Neural progenitor cell (in vitro differentiated cells): ENCODE measurements around the gene TSEN54. TPM values are rescaled to one million over a fixed set of nuclear protein-coding genes. Genes with fewer than 3 reads are reported as not detected.

Experiments
- DNase-seq: peaks from one replicate; pipeline ENCODE4 v3.0.0-alpha.2; 2016; ENCODE audit warnings: low spot score
- H2AFZ ChIP-seq: fragments of 200-600 bp; sonication (generic); replicated peaks from 2 replicates; pipeline ENCODE4 v1.6.1; 2016; ENCODE audit warnings: antibody characterized with exemption
- H3F3A ChIP-seq: fragments of 200-600 bp; sonication (generic); 2 replicates; pipeline ENCODE4 v1.6.1; 2016; ENCODE audit warnings: antibody characterized with exemption, low read depth
- H3K27ac ChIP-seq: fragments of 200-600 bp; sonication (generic); 2 replicates; pipeline ENCODE4 v1.5.1; 2016; ENCODE audit warnings: mild to moderate bottlenecking
- H3K27me3 ChIP-seq: fragments of 200-600 bp; sonication (generic); 2 replicates; pipeline ENCODE4 v1.6.1; 2016; ENCODE audit warnings: mild to moderate bottlenecking, moderate library complexity
- H3K36me3 ChIP-seq: fragments of 200-600 bp; sonication (generic); 2 replicates; pipeline ENCODE4 v1.5.1; 2016
- H3K4me1 ChIP-seq: fragments of 200-600 bp; sonication (generic); 2 replicates; pipeline ENCODE4 v1.6.1; 2016; ENCODE audit warnings: mixed run types
- H3K4me2 ChIP-seq: fragments of 200-600 bp; sonication (generic); 2 replicates; pipeline ENCODE4 v1.6.1; 2016
- H3K4me3 ChIP-seq: fragments of 200-600 bp; sonication (generic); 2 replicates; pipeline ENCODE4 v1.5.1; 2016
- H3K79me2 ChIP-seq: fragments of 200-600 bp; sonication (generic); 2 replicates; pipeline ENCODE4 v1.6.1; 2016; ENCODE audit warnings: low read depth
- H3K9ac ChIP-seq: fragments of 200-600 bp; sonication (generic); 2 replicates; pipeline ENCODE4 v1.6.1; 2016
- H3K9me3 ChIP-seq: fragments of 200-600 bp; sonication (generic); 2 replicates; pipeline ENCODE4 v1.5.1; 2016; ENCODE audit warnings: low read depth
- H4K20me1 ChIP-seq: fragments of 200-600 bp; sonication (generic); 2 replicates; pipeline ENCODE4 v1.6.1; 2016; ENCODE audit warnings: low read depth
- H3K27ac Mint-ChIP-seq: 3 replicates; pipeline ENCODE4 v1.8.0; 2021; ENCODE audit warnings: mixed read lengths
- H3K27me3 Mint-ChIP-seq: 2 replicates; pipeline ENCODE4 v1.8.0; 2022; ENCODE audit warnings: low read depth, mild to moderate bottlenecking, inconsistent platforms, moderate library complexity, mixed read lengths; ENCODE audit not compliant: insufficient read depth
- H3K36me3 Mint-ChIP-seq: 3 replicates; pipeline ENCODE4 v1.8.0; 2021; ENCODE audit warnings: mixed read lengths
- H3K4me1 Mint-ChIP-seq: 3 replicates; pipeline ENCODE4 v1.8.0; 2021; ENCODE audit warnings: mixed read lengths
- H3K4me3 Mint-ChIP-seq: 3 replicates; pipeline ENCODE4 v1.8.0; 2021; ENCODE audit warnings: mild to moderate bottlenecking, moderate library complexity, mixed read lengths
- H3K9me3 Mint-ChIP-seq: 3 replicates; pipeline ENCODE4 v1.8.0; 2020; ENCODE audit warnings: mixed read lengths
- EZH2 ChIP-seq: fragments of 200-600 bp; sonication (generic); IDR thresholded peaks from 2 replicates; pipeline ENCODE4 v1.6.1; 2017; ENCODE audit warnings: antibody characterized with exemption, mild to moderate bottlenecking, moderate library complexity
- EZH2phosphoT487 ChIP-seq: fragments of 200-600 bp; sonication (generic); IDR thresholded peaks from 2 replicates; pipeline ENCODE4 v1.6.1; 2017; ENCODE audit warnings: antibody characterized with exemption
- total RNA-seq: library from RNA; depleted of rRNA; stranded (reverse); fragments of >200 nt; gene quantifications from 2 replicates; pipeline ENCODE4 v1.2.3, GENCODE V29; 2015; ENCODE audit warnings: low replicate concordance
- TF ChIP-seq, protein P1 (sequence below): fragments of 200-600 bp; sonication (generic); IDR thresholded peaks from 2 replicates; pipeline ENCODE4 v1.5.1; 2017; ENCODE audit warnings: antibody characterized with exemption, mild to moderate bottlenecking

TSEN54 gene
- total RNA-seq, 1 donor from 2014 or later: 20.5 TPM

DNA sequence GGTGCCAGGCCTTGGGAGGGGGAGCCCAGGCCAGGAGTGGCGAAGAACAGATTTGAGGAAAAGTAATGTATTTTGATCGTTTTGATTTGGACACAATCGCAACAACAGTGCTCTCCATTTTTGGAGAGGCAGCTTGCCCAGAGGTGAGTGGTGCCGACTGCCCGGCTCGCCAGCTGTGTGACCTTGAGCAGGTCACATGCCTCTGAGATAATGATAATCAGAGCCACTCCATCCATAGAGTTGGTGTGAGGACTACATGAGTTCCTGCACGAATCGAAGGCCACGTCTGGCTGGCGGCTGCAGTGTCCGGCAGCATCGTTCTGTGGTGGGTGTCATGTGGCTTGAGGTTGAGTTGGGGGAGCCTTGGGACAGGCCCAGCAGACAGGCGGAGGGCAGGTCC is 29.9 kb downstream of the TSEN54 start:
- H3K9me3 ChIP-seq: no peaks in the 10 kb centered on the region
- peaks cover 17% of the 10 kb centered on the region for H3F3A ChIP-seq
- Mint-ChIP-seq H3K27me3 (peaks cover 2% of the 10 kb centered on the region), H3K4me1 (peaks cover 11% of the 10 kb centered on the region), H3K36me3 (no peaks in the 10 kb centered on the region), H3K4me3 (no peak overlapping the region), H3K9me3 (no peaks in the 10 kb centered on the region), H3K27ac (no peak overlapping the region)
- H3K36me3 ChIP-seq: no peaks in the 10 kb centered on the region
- H3K27ac ChIP-seq: no peak overlapping the region
- peaks cover 30% of the 10 kb centered on the region for H3K4me1 ChIP-seq
- TF ChIP-seq EZH2phosphoT487: no peak
- TF ChIP-seq EZH2: no peak
- TF ChIP-seq, protein P1, sequence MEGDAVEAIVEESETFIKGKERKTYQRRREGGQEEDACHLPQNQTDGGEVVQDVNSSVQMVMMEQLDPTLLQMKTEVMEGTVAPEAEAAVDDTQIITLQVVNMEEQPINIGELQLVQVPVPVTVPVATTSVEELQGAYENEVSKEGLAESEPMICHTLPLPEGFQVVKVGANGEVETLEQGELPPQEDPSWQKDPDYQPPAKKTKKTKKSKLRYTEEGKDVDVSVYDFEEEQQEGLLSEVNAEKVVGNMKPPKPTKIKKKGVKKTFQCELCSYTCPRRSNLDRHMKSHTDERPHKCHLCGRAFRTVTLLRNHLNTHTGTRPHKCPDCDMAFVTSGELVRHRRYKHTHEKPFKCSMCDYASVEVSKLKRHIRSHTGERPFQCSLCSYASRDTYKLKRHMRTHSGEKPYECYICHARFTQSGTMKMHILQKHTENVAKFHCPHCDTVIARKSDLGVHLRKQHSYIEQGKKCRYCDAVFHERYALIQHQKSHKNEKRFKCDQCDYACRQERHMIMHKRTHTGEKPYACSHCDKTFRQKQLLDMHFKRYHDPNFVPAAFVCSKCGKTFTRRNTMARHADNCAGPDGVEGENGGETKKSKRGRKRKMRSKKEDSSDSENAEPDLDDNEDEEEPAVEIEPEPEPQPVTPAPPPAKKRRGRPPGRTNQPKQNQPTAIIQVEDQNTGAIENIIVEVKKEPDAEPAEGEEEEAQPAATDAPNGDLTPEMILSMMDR: no peak
- no peak overlapping the region for H3K4me2 ChIP-seq
- no peak overlapping the region for H3K4me3 ChIP-seq
- no peaks in the 10 kb centered on the region for H3K79me2 ChIP-seq
- DNase-seq: no peak
- H3K9ac ChIP-seq: no peak overlapping the region
- no peak overlapping the region for H2AFZ ChIP-seq
- H3K27me3 ChIP-seq: no peaks in the 10 kb centered on the region
- no peaks in the 10 kb centered on the region for H4K20me1 ChIP-seq

DNA sequence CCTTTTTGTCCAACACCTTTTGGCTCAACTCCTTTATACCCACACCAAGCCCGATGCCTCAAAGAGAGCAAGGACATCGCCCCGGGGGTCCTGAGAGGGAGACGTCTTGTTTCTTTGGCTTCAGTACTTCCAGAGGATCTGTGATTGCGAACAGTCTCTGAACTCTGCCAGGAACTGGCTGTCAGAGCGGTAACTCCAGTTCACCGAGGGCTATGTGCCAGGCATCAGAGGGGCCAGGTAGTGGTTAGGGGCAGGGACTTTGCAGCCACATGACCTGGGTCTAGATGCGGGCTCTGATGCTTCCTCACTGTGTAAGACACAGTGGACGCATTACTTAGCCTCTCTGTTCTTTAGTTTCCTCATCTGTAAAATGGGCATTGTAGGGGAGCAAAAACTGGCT is 30.8 kb downstream of the TSEN54 start:
- H3K9ac ChIP-seq: no peak overlapping the region
- H3K4me3 Mint-ChIP-seq: no peak overlapping the region
- H3F3A ChIP-seq: peaks cover 17% of the 10 kb centered on the region
- H3K27me3 Mint-ChIP-seq: peaks cover 2% of the 10 kb centered on the region
- H3K27me3 ChIP-seq: no peaks in the 10 kb centered on the region
- peaks cover 8% of the 10 kb centered on the region for H3K4me1 Mint-ChIP-seq
- TF ChIP-seq, protein P1: no peak
- TF ChIP-seq EZH2 (no peak), EZH2phosphoT487 (no peak)
- H3K9me3 ChIP-seq: no peaks in the 10 kb centered on the region
- H3K36me3 Mint-ChIP-seq: no peaks in the 10 kb centered on the region
- H3K79me2 ChIP-seq: no peaks in the 10 kb centered on the region
- H3K4me1 ChIP-seq: peaks cover 27% of the 10 kb centered on the region
- H3K9me3 Mint-ChIP-seq: no peaks in the 10 kb centered on the region
- no peaks in the 10 kb centered on the region for H3K36me3 ChIP-seq
- no peak overlapping the region for H3K27ac ChIP-seq
- DNase-seq: no peak
- no peak overlapping the region for H3K4me3 ChIP-seq
- H3K27ac Mint-ChIP-seq: no peak overlapping the region
- no peaks in the 10 kb centered on the region for H4K20me1 ChIP-seq
- H2AFZ ChIP-seq: no peak overlapping the region
- no peak overlapping the region for H3K4me2 ChIP-seq

DNA sequence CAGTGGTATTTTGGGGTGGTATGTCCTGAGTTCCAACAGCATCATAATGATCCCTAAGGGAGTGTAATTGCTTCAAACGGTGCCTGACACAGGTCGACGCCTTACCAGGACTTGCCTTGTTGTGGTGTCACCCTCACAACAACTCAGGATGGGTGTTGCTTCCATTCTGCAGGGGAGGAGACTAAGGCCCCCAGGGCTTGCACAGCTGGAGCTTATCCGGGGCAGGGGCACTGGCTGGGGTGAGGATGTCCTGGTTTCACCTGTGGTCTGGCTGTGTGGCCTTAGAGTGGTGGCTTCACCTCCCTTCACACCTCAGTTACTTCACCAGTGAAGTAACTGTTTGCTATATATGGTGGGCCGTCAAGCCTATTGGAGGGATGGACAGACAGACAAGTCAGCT is 32.5 kb downstream of the TSEN54 start:
- Mint-ChIP-seq H3K4me3 (no peak overlapping the region), H3K27me3 (peaks cover 1% of the 10 kb centered on the region), H3K27ac (no peak overlapping the region), H3K9me3 (no peaks in the 10 kb centered on the region), H3K4me1 (peaks cover 16% of the 10 kb centered on the region), H3K36me3 (no peaks in the 10 kb centered on the region)
- H3K36me3 ChIP-seq: no peaks in the 10 kb centered on the region
- no peak overlapping the region for H3K4me3 ChIP-seq
- H3K79me2 ChIP-seq: no peaks in the 10 kb centered on the region
- TF ChIP-seq EZH2: no peak
- TF ChIP-seq EZH2phosphoT487: no peak
- TF ChIP-seq, protein P1: no peak
- no peaks in the 10 kb centered on the region for H4K20me1 ChIP-seq
- no peaks in the 10 kb centered on the region for H3K27me3 ChIP-seq
- peak overlapping the region; percentile 75 for H3K4me2 ChIP-seq
- no peak overlapping the region for H3K27ac ChIP-seq
- DNase-seq: no peak
- no peak overlapping the region for H3K9ac ChIP-seq
- no peak overlapping the region for H2AFZ ChIP-seq
- H3F3A ChIP-seq: peaks cover 11% of the 10 kb centered on the region
- peaks cover 25% of the 10 kb centered on the region for H3K4me1 ChIP-seq
- H3K9me3 ChIP-seq: no peaks in the 10 kb centered on the region
